GM12865 (cell line): ENCODE data around the gene FADS1.

ENCODE experiments used
- DNase-seq: peaks from one replicate; pipeline ENCODE4 v3.0.0; 2010; ENCODE audit warnings: low read depth
- H3K4me3 ChIP-seq: 2 replicates; pipeline ENCODE4 v1.5.1; 2011; ENCODE audit warnings: mild to moderate bottlenecking, low read depth, low read length, control low read depth
- TF ChIP-seq, protein P1 (sequence below): IDR thresholded peaks from 2 replicates; pipeline ENCODE4 v1.5.1; 2011; ENCODE audit warnings: low read length, control low read depth, low read depth, inconsistent platforms; ENCODE audit not compliant: insufficient read depth; ENCODE audit errors: missing control alignments

FADS1 gene

DNA sequence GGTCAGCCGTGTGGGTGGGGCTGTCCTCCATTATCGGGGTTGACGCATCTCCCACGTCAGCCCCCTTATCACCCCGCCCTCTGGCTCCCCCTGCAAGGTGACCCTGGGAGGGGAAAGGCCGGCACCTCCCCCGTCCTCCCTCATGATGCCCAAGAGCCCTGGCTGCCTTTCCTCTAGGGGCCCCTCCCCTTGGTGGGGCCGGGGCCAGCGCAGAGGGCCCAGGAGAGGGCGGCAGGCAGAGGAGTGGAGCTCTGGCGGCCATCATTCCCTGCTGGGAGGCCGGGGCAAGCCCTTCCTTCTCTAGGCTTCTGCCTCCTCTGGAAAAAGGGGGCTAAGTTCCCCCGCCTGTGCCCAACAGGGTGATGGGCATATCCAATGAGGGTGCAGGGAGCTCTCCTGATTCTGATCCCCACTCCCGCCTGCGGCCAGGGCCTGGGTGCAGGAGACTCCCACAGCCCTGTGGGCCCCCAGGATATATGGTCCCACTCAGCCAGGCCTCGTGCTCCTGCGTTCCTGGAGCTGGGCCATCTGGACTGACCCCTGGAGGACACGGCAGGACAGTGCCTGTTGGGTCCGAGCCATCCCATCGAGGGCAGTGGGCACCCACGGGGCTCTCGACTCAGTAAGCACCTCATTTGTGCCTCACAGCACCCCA is 52.1 kb downstream of the FADS1 start:
- no peak for DNase-seq
- H3K4me3 ChIP-seq, result no peak overlapping the region
- TF ChIP-seq, protein P1, sequence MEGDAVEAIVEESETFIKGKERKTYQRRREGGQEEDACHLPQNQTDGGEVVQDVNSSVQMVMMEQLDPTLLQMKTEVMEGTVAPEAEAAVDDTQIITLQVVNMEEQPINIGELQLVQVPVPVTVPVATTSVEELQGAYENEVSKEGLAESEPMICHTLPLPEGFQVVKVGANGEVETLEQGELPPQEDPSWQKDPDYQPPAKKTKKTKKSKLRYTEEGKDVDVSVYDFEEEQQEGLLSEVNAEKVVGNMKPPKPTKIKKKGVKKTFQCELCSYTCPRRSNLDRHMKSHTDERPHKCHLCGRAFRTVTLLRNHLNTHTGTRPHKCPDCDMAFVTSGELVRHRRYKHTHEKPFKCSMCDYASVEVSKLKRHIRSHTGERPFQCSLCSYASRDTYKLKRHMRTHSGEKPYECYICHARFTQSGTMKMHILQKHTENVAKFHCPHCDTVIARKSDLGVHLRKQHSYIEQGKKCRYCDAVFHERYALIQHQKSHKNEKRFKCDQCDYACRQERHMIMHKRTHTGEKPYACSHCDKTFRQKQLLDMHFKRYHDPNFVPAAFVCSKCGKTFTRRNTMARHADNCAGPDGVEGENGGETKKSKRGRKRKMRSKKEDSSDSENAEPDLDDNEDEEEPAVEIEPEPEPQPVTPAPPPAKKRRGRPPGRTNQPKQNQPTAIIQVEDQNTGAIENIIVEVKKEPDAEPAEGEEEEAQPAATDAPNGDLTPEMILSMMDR, result no peak

DNA sequence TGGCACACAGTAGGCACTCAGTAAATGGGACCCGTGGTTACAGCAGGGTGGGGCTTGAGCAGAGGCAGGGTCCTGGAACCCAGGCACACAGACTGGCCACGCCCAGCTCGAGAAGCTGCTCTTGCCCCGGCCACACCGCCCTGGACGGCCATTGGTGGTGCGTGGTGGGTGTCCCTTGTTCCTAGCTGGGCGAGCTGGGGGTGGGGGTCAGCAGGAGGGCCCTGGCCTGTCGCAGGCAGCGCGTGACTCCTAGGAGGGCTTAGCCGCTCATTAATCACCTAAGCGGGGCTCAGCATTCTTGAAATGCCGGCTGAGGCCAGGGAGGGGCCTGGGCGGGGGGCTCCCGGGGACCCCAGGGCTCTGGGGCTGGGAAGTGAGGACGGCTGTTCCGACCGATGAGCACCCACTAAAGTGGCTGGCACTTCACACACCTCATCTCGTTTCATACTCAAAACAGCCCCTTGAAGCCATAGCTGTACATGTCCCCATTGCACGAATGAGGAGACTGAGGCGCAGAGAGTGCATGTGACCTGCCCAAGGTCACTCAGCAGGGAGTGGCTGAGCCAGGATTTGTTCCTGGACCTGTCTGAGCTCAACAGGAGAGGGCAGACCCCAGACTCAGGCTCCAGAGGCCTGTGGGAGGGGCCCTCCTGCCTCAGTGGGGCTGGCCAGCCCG is 52.7 kb downstream of the FADS1 start:
- TF ChIP-seq, protein P1, result no peak
- no peak for DNase-seq
- no peak overlapping the region for H3K4me3 ChIP-seq

DNA sequence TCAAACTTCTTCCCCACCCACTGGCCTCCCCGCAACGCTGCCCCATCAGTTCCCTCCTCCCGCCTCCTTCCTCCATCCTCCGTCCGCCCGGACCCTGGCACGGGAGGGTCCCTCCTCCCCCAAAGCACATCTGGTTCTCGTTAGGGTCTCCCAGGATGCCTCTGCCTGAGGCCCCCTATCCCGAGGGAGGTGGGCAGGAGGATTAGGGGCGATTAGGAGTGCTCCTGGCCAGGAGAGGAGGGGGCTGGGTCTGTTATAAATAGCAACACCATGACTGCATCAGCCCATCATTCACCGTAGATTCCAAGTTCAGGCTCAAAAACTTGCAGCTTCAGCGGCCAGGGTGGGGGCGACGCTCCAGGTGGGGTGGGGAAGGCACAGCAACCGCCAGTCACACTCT is 54.0 kb downstream of the FADS1 start:
- TF ChIP-seq, protein P1, result no peak
- no peak for DNase-seq
- no peak overlapping the region for H3K4me3 ChIP-seq

DNA sequence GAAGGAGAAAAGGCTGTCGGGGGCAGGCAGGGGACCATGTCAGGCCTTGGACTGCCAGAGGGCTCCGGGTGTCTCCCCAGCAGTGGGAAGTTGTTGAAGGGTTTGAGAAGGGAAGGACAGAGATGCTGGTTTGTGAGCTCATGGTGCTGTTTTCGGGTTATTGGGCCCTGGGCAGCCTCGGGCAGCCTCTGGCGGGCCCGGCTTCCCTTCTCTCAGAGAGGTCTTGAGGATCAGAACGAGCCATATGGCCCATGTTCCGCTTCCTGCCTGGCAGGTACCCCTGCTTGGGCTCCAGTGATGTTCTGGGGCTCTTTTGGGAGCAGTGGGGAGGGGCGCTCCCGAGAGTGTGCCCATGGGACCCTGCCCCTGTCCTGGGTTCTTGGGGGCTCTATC is 54.6 kb downstream of the FADS1 start:
- DNase-seq, result no peak
- no peak overlapping the region for H3K4me3 ChIP-seq

DNA sequence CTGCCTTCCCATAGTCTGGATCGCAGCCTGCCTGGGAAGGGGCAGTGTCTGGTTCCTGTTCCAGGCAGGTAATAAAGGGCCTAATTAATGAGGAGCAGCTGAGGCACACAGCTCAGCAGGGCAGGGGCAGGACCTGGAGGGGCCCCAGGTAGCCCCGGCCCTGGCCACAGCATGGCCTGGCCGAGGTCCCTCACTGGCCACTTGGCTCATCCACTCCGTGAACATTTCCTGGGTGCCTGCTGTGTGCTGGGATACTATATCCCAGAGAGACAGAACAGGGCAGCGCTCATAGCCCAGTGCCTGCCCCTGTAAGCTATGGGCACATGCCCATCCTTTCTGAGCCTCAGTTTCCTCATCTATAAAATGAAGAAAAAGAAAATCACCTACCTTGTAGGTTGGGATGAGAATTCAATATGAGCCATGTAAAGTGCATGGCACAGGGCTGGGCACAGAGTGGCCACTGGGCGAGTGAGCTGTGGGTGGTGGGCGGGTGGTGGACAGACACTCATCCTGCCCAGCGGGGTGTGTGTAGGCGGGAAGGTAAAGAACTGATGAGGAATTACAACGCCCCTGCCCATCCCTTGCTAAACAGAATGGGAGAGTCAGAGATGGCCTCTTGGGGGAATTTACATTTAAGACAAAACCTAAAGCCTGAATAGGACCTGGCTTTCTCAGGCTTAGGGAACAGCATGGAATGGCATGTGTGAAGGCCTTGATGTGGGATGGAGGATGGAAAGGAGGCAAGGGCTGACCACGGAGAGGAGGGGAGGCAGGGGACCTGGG is 55.2 kb downstream of the FADS1 start:
- TF ChIP-seq, protein P1, result no peak
- no peak for DNase-seq
- H3K4me3 ChIP-seq, result no peak overlapping the region

More for the DNA sequence above, 54.6 kb downstream of the FADS1 start:
- TF ChIP-seq, protein P1, result no peak

DNA sequence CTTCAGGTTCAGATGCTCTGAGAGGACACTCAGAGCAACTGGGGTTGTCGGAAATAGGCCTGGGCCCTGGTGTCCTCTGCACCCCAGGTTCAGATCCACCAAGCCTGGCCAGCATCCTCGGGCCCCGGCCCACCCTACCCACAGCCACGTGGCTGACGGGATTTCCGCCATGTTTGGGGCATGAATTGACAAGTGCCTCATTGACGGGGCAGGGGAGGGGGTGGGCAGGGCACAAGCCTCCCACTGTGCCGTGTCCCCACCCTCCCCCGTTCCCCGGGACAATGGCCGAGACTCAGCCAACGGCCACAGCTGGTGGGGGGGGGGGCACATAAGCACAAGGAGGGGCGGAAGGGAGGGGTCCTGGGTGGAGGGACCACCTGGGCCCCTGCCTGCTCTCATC is 55.9 kb downstream of the FADS1 start:
- TF ChIP-seq, protein P1, result no peak
- no peak overlapping the region for H3K4me3 ChIP-seq
- no peak for DNase-seq
